Lower lobe of right lung (tissue), 2 donors: ENCODE results near the gene GPX4. TPM values are rescaled to one million over a fixed set of nuclear protein-coding genes. Genes with fewer than 3 reads are reported as not detected.
A peak's percentile ranks its signal among the peaks of the same experiment; 100 is the strongest.

Experiments used
- ATAC-seq, 2 donors: fragments of 200-7000 bp; cut with Tn5 transposase; one replicate each; pipeline ENCODE4 v1.9.1; 2020 to 2022; ENCODE audit warnings: mild to moderate bottlenecking in 2 of 2, moderate library complexity in 2 of 2
- DNase-seq: peaks from one replicate; pipeline ENCODE4 v3.0.0-alpha.2; 2020
- H3K27ac ChIP-seq: fragments of 200-600 bp; one replicate; pipeline ENCODE4 v1.8.0; 2022
- H3K27me3 ChIP-seq: fragments of 200-600 bp; one replicate; pipeline ENCODE4 v1.8.0; 2022; ENCODE audit warnings: low read depth
- H3K36me3 ChIP-seq: fragments of 200-600 bp; one replicate; pipeline ENCODE4 v1.8.0; 2022; ENCODE audit warnings: mild to moderate bottlenecking
- H3K4me1 ChIP-seq: fragments of 200-600 bp; one replicate; pipeline ENCODE4 v1.8.0; 2022
- H3K4me3 ChIP-seq: fragments of 200-600 bp; one replicate; pipeline ENCODE4 v1.8.0; 2022; ENCODE audit warnings: mild to moderate bottlenecking
- H3K9me3 ChIP-seq: fragments of 200-600 bp; one replicate; pipeline ENCODE4 v1.8.0; 2022
- CTCF ChIP-seq: fragments of 200-600 bp; IDR thresholded peaks from one replicate; pipeline ENCODE4 v1.8.0; 2022; ENCODE audit warnings: antibody characterized with exemption, mild to moderate bottlenecking
- intact Hi-C: fragments of 100-400 bp; cut with DNase I; formaldehyde crosslinking; loops from one replicate; pipeline ENCODE4 v1.11.0; 2022
- total RNA-seq: library from RNA; stranded (reverse); fragmentation: NEBNext Ultra II Directional; extraction: Animal tissue kit (Norgen Biotek cat#: 25700); gene quantifications from one replicate; pipeline ENCODE4 v1.2.1, GENCODE V29; 2021
- donor health status: DM: no; HTN: yes; CAD: no; lungs with severe emphysema.

GPX4 gene
- total RNA-seq, 1 donor from 2014 or later: 378 TPM

- H3K4me3 ChIP-seq: peak overlapping the region; percentile 73
- H3K4me1 ChIP-seq: peaks cover 62% of the 10 kb centered on the region
- TF ChIP-seq CTCF: no peak
- intact Hi-C loops: no loop called here
- peak overlapping the region; percentile 81 for H3K27ac ChIP-seq
- peaks cover 8% of the 10 kb centered on the region for H3K27me3 ChIP-seq
- peaks cover 8% of the 10 kb centered on the region for H3K36me3 ChIP-seq
- H3K9me3 ChIP-seq: no peaks in the 10 kb centered on the region
- peak; percentile 48 for DNase-seq
- no peak for ATAC-seq
Observed at GRCh38 chr19:1067341-1067957, 36.3 kb upstream of the GPX4 start.

- Histone ChIP-seq H3K9me3 (no peaks in the 10 kb centered on the region), H3K4me1 (peaks cover 62% of the 10 kb centered on the region), H3K27me3 (peaks cover 8% of the 10 kb centered on the region), H3K27ac (peak overlapping the region; percentile 81), H3K36me3 (peaks cover 13% of the 10 kb centered on the region), H3K4me3 (peak overlapping the region; percentile 73)
- DNase-seq (peak; percentile 76), ATAC-seq (peak in 1 of 2 donors; percentile 3)
- no peak for TF ChIP-seq CTCF
- intact Hi-C loops: no loop called here
Observed at GRCh38 chr19:1068009-1069001, 35.5 kb upstream of the GPX4 start.

DNA sequence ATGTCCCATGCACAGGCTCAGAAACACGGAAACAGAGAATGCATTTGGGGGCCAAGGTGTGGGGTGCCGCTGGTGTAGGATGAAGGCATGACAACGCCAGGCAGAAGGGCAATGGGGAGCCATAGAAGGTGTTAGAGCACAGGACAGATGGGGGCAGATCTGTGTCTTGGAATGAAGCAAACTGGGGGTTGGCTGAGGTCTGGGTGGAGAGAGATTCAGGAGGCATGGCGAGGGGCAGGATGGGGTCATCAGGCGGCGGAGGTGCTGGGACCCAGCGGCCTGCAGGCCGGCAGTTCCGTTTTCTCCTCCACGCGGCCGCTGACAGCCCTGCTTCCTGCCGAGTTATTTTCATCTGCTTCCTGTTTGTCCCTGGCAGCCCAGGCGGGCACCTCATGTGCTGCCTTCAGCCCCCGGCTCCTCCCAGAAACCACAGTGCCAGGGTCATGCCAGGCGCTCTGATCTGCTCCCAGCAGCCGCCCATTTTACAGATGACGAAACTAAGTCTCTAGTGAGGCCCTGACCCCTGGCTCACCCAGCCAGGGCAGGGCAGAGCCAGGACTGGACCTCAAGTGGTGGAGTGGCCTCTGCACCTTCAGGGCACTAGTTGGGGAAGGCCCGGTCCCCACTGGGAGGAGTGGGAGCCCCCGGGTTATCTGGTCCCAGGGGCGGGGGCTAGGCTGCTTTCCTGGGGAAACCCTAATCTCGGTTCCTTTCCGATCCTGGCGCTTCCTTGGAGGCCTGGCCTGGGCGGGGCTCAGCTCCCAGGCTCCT lies 34.6 kb upstream of the GPX4 start:
- H3K4me3 ChIP-seq: peak overlapping the region; percentile 73
- H3K27me3 ChIP-seq: peaks cover 8% of the 10 kb centered on the region
- TF ChIP-seq CTCF: no peak
- intact Hi-C loops: no loop called here
- H3K27ac ChIP-seq: peak overlapping the region; percentile 81
- peak; percentile 94 for DNase-seq
- peaks cover 22% of the 10 kb centered on the region for H3K36me3 ChIP-seq
- ATAC-seq: peak; percentile 25 to 57
- H3K4me1 ChIP-seq: peaks cover 71% of the 10 kb centered on the region
- no peaks in the 10 kb centered on the region for H3K9me3 ChIP-seq

- intact Hi-C loops: no loop called here
- Histone ChIP-seq H3K4me3 (no peak overlapping the region), H3K36me3 (peaks cover 23% of the 10 kb centered on the region), H3K27me3 (peaks cover 8% of the 10 kb centered on the region), H3K27ac (no peak overlapping the region), H3K4me1 (peaks cover 70% of the 10 kb centered on the region), H3K9me3 (no peaks in the 10 kb centered on the region)
- DNase-seq: peak; percentile 48
- ATAC-seq: no peak
- no peak for TF ChIP-seq CTCF
Observed at GRCh38 chr19:1070576-1070930, 33.2 kb upstream of the GPX4 start.
